ENCODE results near the gene CLIC3.

The CLIC3 gene

DNA sequence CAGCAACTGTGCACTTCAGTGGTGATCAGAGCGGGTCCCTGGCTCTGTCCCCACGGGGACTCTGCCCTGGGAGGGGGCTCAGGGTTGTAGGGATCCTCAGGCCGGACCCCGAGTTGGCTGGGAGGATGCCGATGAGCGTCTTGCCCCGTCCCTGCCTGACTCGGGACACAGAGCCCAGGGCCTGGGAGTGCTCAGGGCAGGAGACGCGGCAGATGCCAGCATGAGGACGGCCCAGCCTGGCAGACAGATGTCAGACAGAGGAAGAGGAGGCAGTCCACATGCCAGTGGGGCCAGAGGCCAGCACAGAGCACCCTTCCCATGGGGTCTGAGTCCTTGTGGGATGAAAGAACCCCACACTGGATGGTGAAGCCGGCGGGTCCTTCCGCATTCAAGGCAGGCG is 33.0 kb downstream of the CLIC3 start:
- DNase-seq = no peak

GRCh38 chr9:136962701-136963248 is 33.6 kb downstream of the CLIC3 start:
- no peak for DNase-seq

DNA sequence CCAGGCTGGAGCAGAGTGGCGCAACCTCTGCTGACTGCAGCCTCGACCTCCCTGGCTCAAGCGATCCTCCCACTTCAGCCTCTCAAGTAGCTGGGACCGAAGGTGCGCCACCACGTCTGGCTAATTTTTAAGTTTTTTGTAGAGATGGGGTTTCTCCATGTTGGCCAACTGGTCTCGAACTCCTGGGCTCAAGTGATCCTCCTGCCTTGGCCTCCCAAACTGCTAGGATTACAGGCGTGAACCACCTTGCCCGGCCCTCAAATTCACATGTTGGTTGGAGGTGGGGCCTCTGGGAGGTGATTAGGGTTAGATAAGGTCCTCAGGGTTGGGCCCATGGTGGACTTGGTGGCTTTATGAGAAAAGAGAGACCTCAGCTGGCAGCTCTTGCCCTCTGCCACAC is 34.2 kb downstream of the CLIC3 start:
- DNase-seq = no peak

- DNase-seq = no peak
These were observed 34.9 kb downstream of the CLIC3 start for GRCh38 chr9:136961279-136962065.

GRCh38 chr9:136960938-136961275 is 35.5 kb downstream of the CLIC3 start:
- no peak for DNase-seq

DNA sequence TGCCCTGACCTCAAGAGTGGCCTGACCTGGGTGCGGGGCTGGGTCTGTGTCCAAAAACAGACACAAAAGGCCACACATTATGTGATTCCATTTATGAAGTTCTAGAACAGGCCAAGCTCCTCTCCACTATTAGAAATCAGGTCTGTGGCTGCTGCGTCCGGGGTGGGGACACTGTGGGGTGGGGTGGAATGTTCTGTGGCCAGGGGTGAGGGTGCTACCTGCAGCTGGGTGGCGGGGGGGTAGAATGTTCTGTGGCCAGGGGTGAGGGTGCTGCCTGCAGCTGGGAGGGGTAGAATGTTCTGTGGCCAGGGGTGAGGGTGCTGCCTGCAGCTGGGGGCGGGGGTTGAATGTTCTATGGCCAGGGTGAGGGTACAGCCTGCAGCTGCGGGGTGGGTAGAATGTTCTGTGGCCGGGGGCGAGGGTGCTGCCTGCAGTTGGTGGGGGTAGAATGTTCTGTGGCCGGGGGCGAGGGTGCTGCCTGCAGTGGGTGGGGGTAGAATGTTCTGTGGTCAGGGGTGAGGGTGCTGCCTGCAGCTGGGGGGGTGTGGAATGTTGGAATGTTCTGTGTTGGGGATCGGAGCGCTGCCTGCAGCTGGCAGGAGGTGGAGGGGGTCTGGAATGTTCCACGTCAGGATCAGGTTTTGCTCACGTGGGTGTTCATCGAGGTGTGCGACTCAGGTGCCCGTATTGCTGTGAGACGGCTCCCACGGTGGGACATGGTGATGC is 36.0 kb downstream of the CLIC3 start:
- no peak for DNase-seq

DNA sequence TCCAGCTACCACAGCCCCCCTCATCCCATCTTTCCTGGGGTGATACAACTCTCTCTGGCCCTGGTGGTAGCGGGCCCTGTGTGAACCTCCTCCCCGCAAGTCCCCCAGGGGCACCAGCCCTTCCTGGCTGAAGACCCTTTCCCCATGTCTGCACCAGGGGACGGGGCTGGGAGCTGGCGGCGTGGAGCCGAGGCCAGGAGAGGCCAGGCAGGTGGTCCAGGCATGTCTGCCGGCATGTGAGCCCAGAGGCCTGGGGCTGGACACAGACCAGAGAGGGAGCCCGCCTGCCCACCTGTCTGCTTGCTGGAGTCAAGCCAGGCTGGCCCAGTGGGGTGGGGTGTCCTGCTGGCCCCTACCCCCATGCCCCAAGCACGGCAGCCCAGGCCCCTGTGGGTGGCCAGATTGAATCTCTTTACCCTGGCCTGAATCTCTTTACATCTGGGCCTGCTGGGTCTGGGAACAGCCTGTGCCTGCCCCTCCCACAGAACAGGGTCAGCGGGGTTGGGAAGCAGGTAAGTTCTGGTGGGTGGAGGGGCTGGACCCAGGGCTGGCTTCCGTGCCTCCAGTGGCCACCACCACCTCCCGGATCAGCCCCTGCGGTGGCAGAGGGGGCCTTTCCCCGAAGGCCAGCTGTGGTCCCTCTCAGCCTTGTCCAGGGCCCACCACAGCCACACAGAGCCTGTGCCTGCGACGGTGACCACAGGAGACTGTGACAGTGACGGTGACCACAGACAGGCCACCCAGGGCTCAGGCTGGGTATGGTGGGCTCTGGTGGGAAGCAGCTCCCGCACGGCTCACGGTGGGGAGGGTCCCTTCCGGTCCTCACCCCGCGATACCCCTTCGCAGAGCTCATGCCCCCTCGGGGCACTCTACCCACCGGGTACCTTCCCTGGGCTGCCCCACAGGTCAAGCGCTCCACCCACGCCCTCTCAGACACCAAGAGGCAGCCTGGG is 37.2 kb downstream of the CLIC3 start:
- DNase-seq = no peak

GRCh38 chr9:136958473-136958872 is 37.9 kb downstream of the CLIC3 start:
- no peak for DNase-seq

DNA sequence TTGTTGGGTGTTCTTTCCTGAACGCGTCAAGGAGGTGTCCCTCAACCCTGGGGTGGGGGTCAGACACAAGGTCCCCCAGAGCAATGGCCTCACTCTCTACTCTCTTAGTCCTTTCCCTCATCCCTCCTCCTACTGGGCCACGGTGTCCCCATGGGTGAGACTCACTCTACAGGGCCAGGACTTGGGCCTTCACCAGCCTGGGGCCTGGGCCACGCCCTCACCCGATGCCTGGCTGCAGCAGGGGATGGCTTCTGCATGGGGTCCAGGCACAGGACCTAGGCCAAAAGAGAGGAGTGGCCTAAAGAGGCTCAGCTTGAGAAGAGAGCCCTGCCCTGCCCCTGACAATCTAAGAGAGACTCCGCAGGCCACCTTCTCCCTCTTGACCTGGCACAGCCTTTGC is 38.5 kb downstream of the CLIC3 start:
- DNase-seq = no peak

- DNase-seq = no peak
These were observed 38.9 kb downstream of the CLIC3 start for GRCh38 chr9:136957461-136957860.

GRCh38 chr9:136956604-136957003 is 39.8 kb downstream of the CLIC3 start:
- DNase-seq = no peak

DNA sequence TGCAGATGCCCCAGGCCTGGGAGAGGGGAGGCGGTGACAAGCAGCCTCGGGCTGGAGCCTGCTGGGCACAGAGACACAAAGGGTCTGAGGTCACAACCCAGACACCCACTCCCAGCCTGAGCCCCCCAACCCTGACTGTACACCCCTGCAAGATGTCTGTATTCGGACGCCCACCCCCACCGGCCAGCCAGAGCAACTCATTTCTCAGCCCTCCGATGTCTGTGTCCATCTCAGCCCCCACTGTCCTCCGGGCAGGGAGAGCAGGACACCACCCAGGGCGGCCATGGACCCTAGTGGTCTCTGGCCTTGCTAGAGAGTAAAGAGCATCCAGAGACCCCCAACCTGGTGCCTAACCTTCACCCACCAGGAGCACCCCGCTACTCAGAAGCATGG is 40.4 kb downstream of the CLIC3 start:
- DNase-seq = no peak

DNA sequence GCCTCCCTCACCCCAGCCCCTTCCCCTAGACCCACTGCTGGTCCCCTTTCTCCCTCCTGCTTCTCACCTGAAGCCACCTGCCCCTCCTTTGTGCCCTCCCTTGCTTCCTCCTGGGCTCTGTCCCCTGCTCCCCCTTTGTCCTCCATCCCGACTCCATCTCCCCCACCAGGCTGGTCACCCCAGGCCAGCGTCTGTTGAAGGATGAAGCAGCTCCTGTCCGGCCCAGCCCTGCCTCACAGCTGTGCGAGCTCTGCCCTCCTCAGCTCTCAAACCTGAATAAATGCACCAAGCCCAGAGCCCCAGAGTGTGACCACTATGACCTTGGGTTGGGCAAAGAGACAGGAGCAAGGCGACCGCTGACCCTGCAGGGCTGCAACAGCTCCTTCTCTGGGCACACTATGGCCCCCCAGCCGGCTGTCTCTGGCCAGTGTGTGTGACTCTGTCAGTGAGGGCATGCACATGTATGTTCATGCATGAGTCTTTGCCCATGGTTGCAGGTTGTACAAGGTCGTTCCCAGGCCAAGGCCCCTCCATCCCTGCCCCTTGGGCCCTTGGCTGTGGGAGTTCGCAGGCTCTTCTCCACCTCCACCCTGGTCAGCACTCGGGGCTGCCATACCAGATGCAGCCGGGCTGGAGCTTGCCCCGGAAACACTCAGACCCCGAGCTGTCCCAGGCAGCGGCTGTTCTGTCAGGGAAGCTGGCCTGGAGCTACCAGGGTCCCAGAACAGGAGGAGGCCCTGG is 41.0 kb downstream of the CLIC3 start:
- no peak for DNase-seq

DNA sequence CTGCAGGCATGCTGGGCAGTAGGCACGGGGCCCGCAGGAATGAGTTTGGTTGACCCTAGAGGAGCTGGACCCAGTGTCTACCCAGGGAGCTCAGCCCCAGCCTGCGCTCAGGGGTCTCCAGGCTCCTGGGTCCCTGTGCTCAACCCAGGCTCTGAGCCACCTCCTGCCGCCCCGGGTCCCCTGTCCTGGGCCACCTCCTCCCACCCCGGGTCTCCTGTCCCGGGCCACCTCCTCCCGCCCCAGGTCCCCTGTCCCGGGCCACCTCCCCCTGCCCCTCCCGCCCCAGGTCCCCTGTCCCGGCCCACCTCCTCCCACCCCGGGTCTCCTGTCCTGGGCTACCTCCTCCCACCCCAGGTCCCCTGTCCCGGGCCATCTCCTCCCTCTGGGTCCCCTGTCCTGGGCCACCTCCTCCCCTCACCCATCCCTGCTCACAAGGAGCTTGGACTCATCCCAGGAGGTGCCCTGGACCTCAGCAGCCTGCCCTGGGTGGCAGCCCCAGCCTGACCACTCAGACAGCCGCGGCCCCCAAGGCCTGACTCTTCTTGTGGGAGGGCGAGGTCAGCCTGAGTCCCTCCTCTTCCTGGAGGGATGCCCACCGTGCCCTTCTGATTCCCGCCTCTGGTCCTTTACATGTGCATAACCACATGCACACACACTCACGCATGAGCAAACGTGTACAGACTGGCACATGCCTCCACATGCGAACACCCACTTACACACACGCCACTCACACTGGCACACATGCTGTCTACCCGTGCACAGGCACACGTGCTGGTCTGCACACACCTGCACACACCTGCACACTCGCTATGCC is 41.9 kb downstream of the CLIC3 start:
- DNase-seq = no peak

DNA sequence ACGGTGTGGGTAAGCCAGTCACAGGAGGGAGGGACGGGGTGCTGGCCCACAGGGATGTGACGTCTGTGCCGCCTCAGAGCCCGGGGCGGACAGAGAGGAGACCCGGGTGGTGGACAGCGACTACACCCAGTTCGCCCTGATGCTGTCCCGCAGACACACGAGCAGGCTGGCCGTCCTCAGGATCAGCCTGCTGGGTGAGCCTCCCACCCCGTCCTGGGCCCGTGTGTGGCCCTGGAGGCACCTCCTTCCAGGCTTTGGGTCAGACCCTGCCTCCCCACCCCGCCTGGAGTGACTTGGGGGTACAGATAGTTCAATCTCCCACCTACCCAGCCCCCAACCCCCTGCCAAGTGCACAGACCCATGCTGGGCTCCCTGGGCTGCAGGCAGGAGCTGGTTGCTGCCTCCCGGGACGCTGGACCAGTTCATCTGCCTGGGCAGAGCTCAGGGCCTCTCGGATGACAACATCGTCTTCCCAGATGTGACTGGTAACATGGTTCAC is 42.5 kb downstream of the CLIC3 start:
- no peak for DNase-seq

DNA sequence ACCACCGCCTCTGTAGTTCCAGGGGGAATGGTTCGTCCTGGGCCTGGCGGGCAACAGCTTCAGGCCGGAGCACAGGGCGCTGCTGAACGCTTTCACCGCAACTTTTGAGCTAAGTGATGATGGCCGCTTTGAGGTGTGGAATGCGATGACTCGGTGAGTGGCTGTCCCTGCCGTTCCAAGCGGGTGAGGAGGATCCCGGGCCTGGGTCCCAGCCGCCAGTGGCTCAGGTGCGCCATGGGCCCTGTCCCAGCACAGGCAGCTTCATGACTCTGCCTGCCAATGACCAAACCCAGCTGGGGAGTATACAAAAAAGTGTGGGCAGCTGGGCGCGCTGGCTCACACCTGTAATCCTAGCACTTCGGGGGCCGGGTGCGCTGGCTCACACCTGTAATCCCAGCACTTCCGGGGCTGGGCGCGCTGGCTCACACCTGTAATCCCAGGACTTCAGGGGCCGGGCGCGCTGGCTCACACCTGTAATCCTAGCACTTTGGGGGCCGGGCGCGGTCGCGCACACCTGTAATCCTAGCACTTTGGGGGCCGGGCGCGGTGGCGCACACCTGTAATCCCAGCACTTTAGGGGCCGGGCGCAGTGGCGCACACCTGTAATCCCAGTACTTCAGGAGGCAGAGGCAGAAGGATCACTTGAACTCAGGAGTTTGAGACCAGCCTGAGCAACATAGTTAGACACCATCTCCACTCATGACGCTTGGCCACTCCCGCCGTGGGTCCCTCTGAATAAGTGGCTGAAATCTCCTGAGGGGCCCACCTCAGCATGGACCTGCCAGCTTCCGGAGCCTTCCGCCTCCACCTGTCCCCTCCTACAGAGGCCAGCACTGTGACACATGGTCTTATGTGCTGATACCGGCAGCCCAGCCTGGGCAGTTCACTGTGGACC is 43.2 kb downstream of the CLIC3 start:
- DNase-seq = no peak

DNA sequence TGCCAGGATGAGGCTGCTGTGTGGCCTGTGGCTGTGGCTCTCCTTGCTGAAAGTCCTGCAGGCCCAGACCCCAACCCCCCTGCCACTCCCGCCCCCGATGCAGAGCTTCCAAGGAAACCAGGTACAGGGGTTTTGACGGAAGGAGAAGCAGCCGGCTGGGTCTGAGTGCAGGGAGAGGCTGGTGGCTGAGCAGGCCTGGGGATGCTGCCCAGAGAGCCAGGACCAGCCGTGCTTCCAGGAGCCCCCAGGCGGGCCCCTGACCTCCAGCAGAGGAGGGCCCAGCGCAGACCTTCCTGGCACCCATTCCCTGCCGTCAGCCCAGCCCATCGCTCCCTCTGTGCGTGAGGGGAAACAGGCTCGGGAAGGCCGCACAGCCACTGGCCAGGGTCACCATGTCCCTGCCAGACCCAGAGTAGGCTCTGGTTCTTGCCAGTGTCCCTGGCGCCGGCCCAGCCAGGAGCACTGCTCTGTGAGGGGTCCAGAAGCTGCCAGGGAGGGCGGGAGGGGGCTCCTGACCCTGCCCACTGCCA is 44.0 kb downstream of the CLIC3 start:
- no peak for DNase-seq

DNA sequence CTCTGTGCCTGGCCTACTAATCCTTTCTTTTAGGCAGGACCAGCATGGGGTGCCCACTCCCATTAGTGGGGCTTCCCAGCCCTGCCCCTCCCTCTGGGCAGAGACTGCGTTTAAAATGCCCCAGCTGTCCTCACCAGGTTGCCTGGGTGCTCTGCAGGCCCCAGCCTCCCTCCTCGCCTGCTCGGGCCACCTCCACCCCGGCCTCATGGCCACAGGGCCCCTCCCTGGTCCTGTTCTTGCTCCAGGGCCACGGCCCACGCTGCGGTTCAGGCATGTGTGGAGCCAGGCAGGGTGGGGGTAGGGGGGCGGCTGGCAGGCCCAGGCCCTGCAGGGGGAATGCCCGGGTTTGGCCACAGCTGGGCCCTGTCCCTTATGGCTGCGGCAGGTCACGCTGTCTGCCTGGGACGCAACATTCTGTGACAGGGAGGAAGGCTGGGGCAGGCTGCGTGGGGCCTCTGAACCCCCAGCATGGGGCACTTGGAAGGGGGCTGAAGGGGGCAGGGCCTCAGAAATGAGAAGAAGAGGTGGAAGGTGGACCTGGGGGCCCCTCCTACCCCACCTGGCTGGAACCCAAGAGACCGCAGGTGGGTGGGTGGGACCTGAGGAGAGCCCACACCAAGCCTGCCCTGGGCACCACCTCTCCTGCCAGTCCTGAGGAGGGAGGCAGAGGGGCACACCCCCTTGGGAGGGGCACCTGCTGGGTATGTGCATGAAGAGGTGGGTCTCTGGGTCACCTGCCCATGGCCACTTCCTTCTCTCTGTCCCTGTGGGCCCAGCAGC is 44.6 kb downstream of the CLIC3 start, which contains the start of gene LCN12:
Gene LCN12 (plus strand): TSS at position 733 of the 780 bp plus-strand sequence. CDS start 55 bp downstream, outside the sequence.
- DNase-seq = no peak
